HG03175 (cell line): ENCODE results near the gene ZNF436.

ENCODE experiments used
- ATAC-seq: cut with Tn5 transposase; IDR thresholded peaks from one replicate; pipeline ENCODE4 v1.9.1; 2021; ENCODE audit warnings: mild to moderate bottlenecking, moderate library complexity; ENCODE audit not compliant: unreplicated experiment

ZNF436 gene

GRCh38 chr1:23367791-23368561, 1.7 kb downstream of the ZNF436 start:
- peak; percentile 93 for ATAC-seq

DNA sequence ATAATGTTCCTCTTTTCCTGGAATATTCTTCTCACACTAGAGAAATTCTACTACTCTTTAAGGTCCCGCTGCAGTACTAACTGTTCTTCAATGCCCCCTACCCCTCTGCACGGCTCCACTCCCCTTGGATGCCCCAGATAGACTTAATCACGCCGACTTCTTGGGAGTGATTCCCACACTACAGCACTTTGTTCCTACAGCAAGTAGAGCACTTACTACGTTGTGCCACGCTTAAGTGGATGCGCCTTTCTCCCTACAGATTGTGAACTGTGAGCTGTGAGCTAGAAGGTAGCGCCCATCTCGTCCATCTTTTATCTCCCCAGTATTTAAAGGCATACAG, 2.2 kb downstream of the ZNF436 start:
- no peak for ATAC-seq

- no peak for ATAC-seq
Measured at GRCh38 chr1:23366598-23366997, 3.0 kb downstream of the ZNF436 start.

- no peak for ATAC-seq
Measured at GRCh38 chr1:23366146-23366545, 3.5 kb downstream of the ZNF436 start.

- no peak for ATAC-seq
Measured at GRCh38 chr1:23362218-23362713, 7.4 kb downstream of the ZNF436 start.

- no peak for ATAC-seq
Measured at GRCh38 chr1:23358310-23358875, 11.2 kb downstream of the ZNF436 start.

GRCh38 chr1:23357138-23357908, 12.3 kb downstream of the ZNF436 start:
- no peak for ATAC-seq

DNA sequence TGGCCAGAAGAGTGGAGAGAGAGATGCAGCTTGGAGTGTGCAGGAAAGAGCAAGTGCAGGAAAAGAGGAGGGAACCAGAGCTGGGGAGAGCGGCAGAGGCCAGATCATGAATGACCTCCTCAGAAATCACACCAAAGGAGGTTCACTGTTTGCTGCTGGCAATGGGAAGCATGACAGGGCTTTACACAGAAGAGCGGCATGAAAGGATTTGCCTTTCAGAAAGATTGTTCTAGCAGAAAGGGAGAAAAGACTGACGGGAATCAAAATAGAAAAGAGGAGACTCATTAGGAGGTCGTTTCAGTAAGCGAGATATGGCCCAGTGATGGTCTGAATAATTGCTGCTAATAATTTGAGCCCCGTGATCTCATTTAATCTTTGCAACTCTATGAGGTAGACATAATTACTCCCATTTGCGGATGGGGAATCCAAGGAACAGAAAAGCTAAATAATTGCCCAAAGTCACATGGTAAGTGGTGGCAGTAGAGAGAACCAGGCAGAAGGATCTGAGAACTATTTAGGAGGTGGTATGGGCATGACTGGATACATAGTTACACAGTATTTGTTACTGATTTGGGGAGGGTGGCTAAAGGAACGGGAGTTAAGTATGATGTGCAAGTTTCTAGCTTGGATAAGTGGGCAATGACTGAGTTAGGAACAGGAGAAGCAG, 13.0 kb downstream of the ZNF436 start:
- ATAC-seq: no peak

- ATAC-seq: no peak
Measured at GRCh38 chr1:23354245-23354644, 15.4 kb downstream of the ZNF436 start.

- no peak for ATAC-seq
Measured at GRCh38 chr1:23352096-23352695, 17.4 kb downstream of the ZNF436 start.

DNA sequence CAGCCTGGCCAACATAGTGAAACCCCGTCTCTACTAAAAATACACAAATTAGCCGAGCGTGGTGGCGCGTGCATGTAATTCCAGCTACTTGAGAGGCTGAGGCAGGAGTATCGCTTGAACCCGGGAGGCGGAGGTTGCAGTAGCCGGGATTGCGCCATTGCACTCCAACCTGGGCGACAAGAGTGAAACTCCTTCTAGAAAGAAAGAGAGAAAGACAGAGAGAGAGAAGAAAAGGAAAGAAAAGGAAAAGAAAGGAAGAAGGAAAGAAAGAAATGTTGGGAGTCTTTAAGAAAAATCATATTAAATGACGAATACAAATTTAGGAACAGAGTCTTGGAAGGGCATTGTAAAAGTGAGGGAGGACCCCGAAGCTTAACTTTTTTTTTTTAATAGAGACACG, 23.7 kb downstream of the ZNF436 start:
- no peak for ATAC-seq

GRCh38 chr1:23344987-23345472, 24.6 kb downstream of the ZNF436 start:
- no peak for ATAC-seq

DNA sequence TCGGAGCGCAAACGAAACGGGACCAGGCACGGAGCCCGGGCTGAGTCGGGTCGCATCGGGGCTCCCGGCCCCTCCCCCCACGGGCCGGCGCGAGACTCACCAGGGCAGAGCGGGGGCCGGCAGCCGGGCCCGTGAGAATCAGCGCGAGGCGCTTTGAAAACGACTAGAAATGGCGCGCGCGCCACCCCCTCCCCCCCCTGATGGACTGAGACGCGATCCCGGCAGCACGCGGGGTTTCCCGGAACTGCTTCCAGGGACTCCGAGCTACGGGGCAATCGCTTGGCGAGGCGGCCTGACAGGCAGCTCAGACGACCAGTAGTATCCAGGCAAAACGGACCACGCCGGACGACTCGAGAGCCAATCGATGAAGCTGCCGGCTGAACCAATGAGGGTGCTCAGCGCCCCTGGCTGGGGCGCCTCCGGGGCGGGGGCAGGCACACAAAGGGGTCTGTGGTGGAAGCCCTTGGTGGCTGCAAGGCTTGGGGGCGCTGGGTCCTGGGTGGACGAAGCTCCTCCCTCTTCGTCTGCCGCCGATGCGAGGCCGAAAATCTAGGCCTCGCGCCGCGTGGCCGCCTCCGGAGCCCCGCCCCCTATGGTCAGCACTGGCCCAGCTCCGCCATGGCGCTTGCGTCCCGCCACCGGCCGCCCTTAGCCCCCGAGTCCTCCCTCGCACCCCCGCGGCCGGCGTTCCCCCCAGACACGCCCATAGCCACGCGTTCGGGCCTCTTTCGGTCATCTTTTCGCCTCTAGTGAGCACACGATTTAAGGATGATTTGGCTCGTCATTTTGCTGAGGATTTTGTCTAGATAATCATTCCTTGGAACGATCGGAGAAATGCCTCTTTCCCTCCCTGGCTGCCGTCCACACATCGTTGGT, 25.3 kb downstream of the ZNF436 start, which contains the start of gene HNRNPR:
HNRNPR (minus strand) TSS at position 174 of the 876 bp plus-strand sequence. CDS start 3,276 bp downstream, outside the sequence.
- peak; percentile 97 for ATAC-seq

DNA sequence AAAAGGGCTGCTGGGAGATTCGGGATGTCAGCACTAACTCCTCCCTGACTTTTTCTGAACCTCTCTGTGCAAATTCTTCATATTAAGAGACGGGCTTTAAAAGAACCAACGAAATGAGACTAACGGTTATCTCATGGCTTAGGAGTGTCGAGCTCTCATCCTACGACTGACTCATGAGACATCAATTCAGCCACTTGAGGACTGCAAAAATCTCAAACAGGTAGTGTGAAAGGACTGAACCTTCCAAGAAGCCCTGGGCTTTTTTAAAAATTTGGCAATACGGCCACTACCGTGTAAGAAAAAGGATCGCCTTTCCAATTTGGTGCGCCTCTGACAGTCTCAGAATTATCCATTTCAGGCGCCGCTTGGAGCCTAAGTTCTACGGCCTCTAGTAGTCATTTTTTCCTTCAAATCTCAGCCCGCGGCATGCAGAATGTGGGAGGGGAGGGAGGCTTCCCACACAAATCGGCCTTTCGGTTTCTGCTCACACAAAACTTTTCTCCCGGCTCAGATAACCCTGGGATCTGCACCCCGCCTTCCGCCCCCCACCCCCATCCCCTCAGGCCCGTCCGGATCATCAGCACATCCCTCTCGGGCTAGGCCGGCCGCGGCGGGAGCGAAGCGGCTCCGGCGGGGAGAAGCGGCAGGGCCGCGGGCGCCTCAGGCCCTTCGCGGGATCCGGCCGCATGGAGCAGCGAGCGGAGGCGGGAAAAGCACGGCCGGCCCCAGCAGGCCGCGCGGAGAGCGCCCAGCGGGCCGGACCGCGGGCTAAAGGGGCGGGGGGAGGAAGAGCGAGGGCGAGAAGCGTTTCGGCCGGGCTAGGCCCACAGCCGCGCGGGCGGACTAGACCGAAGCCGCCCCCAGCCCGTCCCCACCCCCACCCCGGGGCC, 26.2 kb downstream of the ZNF436 start:
- ATAC-seq: peak; percentile 7

DNA sequence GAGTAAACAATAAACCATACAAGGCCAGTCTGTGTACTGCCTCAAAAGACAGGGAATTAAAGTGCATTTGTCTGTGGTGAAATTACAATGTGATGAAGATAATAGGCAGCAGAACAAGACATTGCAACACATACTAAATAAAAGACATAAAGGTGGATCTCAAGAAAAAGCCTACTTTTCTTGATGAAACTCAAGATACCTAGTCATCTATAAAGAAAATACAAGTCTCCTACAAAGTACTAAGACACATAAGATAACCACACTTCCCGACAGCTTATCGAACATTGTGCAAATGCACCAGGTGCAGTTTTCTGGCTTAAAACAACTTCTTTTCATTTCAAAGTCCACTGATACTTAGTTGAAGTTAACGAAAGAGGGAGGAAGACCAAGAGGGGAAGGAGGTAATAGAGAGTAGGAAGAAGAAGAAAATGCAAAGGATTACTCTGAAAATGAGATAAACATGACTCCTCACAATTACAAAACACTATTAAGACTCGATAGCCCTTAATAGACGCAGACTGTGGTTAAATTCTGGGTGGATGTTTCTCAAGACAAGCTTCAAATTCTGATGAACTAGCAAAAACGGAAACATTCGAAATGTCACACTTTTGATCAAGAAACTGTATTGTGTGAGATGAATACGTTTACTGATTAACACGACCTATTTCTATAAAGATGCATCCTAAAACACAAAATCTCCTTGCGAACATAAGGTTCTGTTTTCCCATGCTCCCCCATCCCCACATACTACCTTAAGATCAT, 27.5 kb downstream of the ZNF436 start:
- no peak for ATAC-seq

- ATAC-seq: no peak
Measured at GRCh38 chr1:23339632-23340031, 30.0 kb downstream of the ZNF436 start.

DNA sequence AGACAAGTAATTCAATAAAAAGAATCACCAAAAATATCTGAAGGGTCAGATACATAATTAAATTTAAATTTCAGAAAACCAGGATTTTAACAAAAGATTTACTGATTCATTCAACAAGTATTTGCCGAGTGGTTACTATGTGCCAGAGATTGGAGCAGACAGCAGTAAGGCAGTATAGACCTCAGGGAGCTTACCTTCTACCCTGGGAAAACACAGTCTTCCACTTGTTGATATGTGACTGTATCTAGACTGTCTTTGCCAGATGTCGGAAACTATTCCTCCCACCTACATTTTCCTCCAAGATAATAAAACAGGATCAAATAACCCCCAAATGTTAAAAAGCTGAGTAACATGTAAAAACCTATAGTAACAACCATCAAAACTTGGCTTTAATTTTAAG, 31.8 kb downstream of the ZNF436 start:
- no peak for ATAC-seq

- ATAC-seq: no peak
Measured at GRCh38 chr1:23331713-23332112, 37.9 kb downstream of the ZNF436 start.
